HG03575 (cell line): ENCODE results near the gene AQP2.

ENCODE experiments used
- ATAC-seq: cut with Tn5 transposase; IDR thresholded peaks from one replicate; pipeline ENCODE4 v1.9.1; 2021; ENCODE audit not compliant: unreplicated experiment, insufficient number of reproducible peaks, low FRiP score; ENCODE audit errors: extremely low read depth

AQP2 gene

DNA sequence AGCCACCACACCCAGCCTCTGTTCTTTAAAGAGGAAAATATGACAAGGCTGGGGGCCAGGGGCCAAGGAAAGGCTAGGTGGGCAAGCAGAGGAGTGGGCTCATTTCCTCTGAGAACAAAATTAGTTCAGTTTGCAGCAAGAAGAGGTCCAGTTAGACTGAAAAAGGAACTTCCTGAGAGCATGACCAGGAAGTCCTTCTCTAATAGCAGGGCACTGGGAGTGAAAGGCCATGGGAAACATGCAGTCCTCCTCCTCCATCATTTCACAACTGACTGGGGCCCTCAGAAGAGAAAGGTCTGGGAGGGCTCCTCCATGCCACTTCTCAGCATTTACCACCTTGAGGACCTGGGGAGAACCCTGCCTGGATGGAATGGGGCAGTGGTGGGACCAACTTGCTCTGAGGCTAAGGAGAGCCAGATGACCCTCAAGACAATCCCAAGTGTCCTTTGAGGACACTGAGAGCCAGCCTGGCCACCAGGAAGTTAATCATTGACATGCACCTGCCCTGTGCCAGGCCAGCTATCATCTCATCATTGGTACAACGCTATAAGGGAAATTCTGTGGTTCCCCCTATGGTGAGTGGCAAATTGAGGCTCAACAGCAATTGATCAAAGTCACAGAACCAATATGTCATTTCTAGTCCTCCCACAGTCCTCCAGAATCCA is 2.0 kb downstream of the AQP2 start:
- ATAC-seq: no peak

DNA sequence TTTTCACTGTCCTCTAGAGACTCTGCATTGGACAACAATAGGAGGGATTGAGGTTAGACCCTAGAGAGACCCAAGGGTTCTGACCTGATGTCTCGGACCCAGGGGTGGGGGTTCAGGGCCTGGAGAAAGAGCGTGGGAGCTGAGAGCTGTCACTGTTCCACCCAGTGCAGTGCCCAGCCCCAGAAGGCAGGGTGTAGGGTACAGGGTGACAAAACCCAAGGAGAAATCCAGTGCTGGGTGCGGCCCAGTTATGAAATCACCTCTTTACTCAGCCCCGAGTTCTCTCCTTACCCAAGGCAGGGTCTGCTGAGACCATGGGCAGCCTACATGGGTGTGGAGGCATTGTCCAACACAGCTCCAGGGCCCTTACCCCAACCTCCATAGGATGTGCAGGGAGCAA is 2.6 kb downstream of the AQP2 start:
- ATAC-seq: no peak

DNA sequence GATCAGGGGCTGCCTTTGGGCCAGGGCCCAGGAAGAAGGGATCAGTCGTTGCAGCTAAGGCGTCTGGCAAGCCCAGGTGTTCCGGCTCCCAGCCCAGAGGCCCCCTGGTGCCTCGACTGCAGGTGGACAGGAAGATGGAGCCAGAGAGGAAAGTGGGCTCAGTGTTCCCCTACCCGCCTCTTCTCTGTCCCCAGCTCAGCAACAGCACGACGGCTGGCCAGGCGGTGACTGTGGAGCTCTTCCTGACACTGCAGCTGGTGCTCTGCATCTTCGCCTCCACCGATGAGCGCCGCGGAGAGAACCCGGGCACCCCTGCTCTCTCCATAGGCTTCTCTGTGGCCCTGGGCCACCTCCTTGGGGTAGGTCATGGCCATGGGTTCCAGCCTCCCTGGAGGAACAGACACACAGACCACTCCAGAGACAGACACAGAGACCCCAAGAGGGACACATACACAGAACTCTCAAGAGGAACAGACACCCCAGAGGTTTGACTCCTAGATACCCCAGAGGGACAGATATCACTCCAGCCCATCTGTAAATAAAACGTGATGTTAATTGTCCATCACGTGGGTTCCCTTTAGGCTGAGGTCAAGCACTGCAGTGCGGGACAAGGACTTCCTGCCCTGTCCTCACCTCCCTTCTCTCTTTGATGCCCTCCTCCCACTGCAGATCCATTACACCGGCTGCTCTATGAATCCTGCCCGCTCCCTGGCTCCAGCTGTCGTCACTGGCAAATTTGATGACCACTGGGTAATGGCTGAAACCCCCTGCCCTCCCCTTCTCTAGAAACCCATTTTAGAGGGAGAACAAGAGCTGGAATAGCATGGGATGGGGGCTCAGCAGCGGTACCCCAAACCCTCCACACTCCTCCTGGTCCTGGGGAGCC is 3.7 kb downstream of the AQP2 start:
- no peak for ATAC-seq

DNA sequence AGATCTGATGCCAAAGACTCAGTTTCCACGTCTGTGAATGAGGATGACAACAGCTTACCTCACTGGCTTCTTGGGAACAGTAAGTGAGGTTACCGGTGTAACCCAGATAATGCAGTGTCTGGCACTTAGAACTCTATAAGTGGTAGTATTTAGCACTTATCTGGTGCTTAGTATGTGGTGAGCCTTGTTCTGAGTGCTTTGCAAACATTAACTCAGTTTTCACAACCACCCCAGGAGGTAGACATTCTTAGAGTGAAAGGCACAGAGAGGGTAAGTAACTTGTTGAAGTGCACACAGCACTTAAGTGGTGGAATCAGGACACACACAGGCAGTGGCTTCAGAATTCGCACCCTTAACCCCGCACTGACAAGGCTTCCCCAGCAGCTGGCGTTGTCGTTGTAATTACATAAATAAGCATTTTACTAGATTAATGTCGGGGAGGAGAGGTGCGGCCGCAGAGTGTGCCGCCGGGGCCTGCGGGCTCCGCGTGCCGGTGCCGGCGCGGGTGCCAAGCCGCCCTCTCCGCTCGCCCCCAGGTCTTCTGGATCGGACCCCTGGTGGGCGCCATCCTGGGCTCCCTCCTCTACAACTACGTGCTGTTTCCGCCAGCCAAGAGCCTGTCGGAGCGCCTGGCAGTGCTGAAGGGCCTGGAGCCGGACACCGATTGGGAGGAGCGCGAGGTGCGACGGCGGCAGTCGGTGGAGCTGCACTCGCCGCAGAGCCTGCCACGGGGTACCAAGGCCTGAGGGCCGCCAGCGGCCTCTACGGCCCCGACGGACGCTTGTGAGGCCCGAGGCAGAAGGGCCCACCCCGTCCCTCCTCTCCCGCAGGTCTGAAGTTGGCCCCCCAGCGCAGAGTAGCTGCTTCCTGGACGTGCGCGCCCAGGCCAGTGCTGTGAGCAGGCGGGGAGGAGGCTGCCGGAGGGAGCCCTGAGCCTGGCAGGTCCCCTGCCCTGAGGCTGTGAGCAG is 4.6 kb downstream of the AQP2 start:
- ATAC-seq: no peak

DNA sequence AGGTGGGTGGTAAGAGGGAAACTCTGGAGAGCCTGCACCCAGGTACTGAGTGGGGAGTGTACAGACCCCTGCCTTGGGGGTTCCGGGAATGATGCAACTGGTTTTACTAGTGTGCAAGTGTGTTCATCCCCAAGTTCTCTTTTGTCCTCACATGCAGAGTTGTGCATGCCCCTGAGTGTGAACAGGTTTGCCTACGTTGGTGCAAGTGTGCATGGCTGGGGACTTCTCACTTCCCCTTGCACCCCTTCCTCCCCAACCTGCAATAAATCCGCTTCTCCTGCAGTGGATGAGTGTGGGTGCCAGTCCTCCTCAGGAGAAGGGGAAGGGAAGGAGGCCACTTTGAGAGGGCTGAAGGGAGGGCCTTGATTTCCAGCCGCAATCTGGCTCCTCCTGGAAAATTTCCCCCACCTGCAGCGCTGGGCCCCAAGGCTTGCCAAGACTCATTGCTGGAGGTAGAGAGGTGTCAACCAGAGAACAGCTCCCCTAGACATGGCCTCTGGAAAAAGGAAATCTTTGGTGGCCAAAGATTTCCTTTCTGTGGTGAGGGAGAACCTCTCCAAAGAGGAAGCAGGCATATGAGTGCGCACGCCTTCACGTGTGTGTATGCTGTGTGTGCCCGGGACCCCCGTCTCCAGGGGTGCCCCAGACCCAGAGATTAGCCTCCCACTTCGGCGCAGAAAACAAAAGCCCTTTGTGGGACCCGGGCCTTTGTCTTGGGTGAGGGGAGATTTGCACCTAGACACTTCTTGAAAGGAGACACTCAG is 5.5 kb downstream of the AQP2 start:
- ATAC-seq: no peak

DNA sequence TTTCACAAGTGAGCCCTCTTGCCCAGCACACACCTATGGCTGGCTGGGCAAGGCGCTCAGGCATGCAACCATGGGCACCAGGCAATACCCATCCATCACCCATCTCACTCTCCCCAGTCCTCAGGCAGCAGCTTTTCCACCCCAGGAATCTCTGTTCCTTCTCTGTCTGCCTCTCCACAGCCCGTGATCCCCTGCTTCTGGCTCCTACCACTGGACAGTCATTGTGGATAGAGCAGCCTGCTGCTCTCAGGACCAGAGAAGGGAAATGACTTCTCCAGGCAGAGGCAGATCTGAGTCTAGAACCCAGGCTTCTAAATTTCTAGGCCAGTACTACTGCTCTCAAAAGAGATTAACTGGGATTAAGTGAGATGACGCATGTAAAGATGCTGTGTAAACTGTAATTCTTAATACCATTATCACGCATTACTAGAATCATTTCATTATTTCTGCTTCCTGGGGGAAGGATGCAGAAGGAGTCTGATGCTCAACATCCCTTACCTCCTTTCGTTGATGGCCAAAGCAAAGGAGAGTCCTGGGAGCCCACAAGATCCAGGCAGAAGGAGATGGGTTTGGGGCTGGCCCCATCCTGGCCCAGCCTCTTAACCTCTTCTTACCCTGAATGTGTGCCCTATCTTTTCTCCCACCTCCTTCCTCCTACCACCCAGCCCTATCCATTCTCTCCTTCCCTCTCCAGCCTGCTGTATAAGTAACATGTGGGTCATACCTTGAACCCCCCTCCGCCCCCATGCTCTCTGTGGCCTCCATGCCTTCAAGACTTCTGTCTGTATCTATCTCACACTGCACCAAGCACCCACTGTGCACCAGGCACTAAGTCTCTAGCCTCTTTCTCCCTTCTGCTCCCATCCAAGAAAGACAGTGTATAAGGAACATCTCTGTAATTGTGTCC is 6.4 kb downstream of the AQP2 start:
- ATAC-seq: no peak

DNA sequence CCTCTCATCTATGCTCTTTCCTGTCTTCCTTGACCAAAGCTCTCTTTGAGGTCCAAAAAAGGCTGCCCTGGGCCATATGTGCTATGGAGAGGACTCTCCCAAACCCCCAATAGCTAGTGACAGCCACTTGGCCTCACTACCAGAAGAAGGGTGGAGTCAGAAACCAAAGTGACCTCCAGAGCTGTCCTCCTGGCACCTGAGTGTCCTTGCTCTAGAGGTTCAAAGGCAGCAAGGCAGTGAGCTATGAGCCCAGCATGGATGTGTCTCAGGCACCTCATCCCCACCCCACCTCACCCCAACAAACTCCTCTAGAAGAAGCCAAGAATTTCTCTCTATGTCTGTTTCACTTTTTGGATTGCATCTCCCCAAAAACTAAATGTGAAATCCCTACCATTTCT is 7.0 kb downstream of the AQP2 start:
- ATAC-seq: no peak

DNA sequence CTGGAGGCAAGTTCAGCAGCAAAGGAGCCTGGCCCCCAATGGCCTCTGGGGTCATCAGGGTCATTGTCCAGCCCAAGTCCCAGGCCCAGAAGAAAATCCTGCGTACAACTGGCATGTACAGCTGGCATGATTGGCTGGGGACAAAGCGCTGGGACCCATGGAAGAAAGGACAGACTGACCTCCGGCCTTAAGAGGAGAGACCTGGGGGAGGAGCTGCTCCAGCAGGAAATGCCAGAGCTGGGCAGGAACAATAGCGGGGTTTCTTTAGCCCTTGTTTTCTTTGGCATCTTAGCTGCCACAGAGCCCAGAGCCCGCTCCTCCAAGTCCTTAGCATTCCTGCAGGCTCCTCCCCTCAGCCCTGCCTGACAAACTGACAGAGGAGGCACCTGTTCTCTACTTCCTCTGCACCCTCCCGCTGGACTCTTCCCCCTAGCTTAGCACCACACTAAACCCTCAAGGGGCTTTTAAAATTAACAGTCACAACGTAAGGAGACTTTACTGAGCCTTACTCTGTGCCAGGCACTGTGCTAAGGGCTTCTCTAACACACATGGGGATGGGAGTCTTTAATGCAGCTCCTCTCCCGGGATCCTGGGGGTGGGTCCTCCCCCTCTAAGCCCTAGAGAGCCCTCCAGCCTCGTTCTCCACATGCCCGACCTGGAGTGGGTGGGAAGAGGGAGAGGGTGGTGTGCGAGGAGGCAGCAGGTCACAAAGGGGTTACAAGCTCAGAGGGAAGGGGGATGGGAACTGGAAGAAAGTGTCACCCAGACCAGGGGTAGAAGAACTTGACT is 9.3 kb downstream of the AQP2 start:
- no peak for ATAC-seq

DNA sequence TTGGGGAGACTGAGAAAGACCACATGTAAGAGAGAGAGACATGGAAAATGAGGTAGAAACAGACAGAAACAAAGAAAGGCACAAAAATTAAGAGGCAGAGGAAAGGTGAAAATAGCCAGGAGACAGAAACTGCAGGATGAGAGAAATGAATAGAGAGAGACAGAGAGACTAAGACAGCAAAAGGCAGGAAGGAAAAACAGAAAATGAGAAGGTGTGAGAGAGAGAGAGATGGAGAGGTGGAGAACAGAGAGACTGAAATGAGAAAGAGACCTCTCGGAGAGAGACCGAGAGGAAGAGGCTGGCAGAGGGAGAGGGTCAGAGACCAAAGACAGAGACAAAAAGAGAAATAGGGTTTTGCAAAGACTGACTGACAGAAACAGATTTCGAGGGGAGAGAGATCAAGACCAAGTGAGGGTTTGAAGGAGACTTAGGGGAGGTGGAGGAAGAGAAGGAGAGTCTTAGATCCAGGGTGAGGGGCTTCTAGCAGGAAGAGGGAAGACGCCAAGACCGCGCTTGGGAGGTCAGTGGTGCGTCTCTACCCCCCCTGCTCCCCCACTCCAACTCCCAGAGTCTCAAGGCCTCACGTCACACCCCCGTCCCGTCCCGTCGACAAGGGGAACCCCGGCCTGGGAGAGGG is 10.1 kb downstream of the AQP2 start:
- ATAC-seq: no peak

DNA sequence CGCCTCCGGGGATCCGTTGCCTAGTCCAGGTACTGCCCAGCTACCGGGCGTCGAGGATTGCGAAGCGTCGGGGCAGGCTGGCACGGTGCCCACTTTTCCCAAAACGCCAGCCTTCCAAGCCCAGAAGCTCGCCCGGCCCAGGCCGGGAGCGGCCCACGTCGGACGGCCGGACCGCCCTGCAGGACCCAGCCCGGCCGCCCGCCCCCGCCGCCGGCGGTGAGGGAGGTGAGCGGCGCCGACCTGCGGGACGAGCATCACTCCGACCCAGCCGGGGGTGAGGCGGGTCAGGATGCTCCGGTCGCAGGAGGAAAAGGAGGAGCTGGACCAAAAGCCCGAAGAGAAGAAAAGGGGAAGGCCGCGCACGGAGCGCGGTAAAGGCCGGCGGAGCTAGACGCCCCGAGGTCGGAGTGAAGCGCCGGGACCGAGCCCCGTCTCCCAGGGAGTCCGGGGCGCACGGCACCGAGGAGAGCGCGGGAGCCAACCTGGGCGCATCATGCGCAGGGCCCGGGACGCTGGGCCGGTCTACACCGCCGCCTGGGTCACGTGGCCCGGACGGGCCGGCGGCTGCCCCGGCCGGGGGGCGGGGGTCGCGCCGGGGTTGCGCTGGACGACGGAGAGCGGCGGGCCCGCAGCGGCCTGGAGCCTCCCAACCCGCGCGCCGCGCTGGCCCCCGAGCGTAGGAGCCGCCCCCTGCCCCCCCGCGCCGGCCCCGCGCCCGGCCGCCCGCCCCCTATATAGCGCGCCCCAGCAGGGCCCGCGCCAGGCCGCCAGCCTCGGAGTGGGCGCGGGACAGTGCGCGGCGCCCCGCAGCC is 10.8 kb downstream of the AQP2 start, which contains the start of gene AQP5:
Gene AQP5 (plus strand): TSS at position 762 of the 812 bp plus-strand sequence. CDS start 146 bp downstream, outside the sequence.
- no peak for ATAC-seq

DNA sequence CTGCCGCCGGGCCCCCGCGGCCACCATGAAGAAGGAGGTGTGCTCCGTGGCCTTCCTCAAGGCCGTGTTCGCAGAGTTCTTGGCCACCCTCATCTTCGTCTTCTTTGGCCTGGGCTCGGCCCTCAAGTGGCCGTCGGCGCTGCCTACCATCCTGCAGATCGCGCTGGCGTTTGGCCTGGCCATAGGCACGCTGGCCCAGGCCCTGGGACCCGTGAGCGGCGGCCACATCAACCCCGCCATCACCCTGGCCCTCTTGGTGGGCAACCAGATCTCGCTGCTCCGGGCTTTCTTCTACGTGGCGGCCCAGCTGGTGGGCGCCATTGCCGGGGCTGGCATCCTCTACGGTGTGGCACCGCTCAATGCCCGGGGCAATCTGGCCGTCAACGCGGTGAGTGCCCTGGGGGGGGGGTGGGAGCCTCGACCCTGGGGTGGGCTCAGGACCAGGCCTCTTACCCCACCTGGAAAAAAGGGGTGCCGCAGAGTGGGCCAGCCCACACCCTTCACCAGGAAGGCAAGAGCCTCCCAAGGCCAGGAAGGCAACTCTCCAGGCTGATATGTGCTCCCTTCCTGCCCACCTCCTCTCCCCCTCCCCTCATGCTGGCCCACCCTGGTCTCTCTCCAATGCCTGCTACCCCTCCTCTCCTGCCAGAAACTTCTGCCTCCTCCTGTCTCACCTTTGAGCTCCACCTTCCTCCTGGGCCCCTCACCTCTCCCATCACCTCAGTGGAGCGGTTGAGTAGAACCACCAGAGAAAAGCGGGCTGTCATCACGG is 11.6 kb downstream of the AQP2 start:
- no peak for ATAC-seq

DNA sequence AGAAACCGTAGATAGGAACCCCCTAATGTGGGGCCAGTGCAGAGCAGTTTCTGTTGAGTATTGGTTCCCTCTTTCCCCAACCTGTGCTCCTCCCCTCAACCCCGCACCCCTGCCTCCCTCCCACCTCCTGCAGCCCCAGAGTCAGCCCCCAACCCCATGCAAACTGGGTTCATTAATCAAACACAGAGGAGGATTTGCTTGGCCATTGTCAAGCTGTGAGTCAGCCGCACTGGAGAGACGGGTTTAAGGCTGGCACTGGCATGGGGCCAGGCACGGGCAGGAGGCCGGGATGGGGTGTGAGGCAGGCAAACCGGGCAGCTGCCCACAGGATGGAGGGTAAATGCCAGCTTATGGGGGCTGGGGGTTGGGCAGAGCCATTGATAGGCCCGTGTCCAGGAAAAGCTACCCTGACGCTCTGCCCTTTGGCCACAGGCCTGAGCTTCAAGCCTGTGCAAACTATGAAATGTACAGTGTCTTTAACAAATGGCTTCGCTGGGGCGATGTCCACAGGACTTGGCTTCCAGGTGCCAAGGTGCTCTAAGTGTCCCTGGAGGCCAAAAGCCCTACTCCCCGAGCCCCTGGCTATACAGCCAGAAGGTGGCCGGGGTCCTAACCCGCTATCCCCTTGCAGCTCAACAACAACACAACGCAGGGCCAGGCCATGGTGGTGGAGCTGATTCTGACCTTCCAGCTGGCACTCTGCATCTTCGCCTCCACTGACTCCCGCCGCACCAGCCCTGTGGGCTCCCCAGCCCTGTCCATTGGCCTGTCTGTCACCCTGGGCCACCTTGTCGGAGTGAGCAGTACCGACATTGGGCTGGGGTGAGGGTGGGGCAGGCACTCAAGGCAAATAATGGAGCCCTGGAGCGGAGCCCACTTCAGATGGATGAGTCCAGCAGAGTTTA is 12.6 kb downstream of the AQP2 start:
- ATAC-seq: no peak

DNA sequence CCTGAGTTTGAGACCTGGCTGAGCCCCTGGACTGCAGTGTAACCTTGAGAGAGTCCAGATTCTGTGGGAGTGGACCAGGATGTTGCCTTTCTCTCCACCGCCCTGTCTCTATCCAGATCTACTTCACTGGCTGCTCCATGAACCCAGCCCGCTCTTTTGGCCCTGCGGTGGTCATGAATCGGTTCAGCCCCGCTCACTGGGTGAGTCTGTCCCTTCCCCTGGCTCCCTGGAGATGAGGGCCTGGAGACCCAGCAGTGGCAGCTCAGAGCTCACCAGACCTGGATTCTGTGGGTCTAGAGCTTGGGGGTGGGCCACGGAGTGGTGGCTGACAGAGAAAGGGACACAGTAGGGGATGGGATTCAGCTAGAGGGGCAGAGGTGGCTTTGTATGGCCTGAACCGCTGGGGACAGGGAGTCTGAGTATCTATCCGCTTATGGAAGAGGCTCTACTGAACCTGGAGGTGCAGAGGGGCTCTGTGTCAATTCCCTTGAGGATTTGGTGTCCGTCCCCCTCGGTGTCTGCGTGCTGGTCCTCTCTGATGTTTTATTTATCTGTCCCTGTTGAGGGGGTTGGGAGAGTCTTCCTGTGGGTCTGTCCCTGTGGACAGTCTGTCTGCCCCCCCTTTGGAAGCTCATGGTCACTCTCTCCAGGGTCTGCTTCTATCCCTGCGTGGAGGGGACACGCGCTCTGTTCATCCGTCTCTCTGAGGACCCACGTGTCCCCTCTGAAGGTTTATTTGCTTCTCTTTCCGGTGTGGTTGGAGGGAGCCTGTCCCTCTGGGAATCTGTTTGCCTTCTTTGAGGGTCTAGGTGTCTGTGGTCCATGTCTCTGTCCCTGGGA is 13.7 kb downstream of the AQP2 start:
- ATAC-seq: no peak
